ENCODE measurements around the gene KRT74. TPM values are rescaled to one million over a fixed set of nuclear protein-coding genes. Genes with fewer than 3 reads are reported as not detected.

Gene KRT74
- not detected for polyA plus RNA-seq (2013, experiment 1 of 2; ENCODE audit: insufficient read length)
- not detected for polyA plus RNA-seq (2013, experiment 2 of 2; ENCODE audit: insufficient read length)

DNA sequence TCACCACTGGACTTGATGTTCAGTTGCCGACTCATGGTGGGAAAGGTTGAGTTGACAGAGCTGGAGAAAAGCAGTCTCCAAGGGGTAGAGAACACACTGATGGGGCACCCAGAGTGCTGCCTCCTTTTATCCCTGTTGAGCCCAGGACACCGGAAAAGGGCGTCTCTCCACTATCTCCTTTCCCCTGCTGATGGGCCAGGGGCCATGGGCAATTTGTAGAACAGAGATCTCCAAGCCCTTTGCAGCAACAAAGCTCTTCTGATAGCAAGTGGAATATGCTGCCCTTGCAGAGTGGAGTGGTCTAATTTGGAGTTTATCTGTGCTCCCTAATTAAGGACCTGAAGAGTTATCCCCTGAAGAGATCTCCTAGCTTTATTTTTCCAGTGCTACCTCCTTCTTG, at the start of gene KRT74:
TSS of gene KRT74 (minus strand) at position 101 of the 400 bp plus-strand sequence. CDS start at position 35, 66 bp downstream.
- no peak for DNase-seq

DNA sequence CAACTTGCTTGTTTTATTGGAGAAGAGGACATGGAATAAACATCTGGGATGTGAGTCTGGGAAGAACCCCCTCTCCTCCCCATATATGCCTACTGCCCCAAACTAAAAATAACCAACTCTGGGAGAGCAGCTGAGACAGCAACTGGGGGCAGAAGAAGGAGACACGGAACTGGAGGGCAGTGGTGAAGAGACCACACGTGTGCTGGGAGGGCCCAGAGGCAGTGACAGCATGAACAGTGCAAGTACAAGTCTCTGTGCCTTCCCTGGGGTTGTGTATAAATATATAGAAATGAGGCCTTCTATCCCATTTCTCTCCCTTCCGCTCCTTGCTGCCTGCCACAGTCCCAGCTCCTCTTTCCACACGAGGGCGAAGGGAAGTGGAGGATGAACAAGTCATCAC, 48.7 kb upstream of the KRT74 start:
- DNase-seq: no peak

DNA sequence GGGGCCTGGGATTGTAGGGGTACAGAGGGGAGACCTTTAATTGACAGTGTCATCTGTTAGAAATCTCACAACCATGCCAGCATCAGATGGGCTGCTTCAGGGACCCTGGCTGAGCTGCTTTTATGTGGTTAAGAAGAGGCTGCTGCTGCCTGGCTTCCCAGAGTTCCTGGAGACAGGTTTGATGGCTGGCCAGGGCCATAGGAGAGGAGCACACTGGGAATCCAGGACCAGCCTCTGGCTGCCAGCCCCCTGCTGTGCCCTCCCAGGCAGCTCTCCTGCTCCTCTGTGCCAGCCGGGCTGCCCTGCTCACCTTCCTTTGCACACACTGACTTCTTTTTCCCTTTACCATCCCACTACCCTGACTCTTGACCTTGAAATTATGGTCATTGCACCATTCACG, 45.2 kb upstream of the KRT74 start:
- DNase-seq: no peak

GRCh38 chr12:52618216-52618615, 44.6 kb upstream of the KRT74 start, which contains the start of gene KRT73:
Gene KRT73 (minus strand): TSS chr12:52618559. CDS start chr12:52618524, 35 bp downstream.
- no peak for DNase-seq

DNA sequence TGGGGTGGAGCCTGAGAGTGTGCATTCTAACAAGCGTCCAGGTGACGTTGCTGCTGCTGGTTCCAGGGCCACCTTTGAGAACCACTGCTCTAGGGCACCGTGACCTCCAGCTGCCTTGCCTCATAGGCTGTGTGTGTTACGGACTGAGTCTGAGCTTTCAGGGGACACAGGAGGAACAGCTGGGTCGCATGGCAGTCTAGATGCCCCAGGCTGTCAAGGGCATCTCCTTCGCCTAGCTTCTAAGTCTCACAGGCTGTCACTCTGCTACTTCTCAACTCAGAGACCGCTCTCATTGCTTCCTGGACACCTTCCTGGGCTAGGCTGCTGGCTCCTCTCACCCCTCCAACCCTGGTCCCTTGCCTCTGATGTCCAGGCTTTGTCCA, 43.8 kb upstream of the KRT74 start:
- no peak for DNase-seq

- no peak for DNase-seq
These were observed 43.2 kb upstream of the KRT74 start for GRCh38 chr12:52616680-52617402.

DNA sequence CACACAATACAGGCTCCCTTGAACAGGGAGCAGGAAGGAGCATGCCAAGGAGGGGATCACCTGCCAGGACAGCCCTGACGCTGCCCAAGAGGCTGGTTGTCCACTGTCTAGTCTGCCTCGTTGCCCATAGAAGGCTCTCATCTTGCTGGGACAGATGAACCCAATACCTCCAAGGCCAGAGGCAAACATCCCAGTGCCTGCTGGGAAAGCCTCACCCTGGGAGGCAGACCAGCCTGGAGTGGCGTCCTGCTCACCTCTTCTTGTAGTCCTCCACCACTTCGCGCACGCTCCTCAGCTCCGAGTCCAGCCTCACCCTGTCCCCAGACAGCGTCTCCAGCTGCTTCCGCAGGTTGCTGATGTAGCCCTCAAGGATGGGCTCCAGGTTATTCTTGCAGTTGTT, 42.3 kb upstream of the KRT74 start:
- DNase-seq: no peak

DNA sequence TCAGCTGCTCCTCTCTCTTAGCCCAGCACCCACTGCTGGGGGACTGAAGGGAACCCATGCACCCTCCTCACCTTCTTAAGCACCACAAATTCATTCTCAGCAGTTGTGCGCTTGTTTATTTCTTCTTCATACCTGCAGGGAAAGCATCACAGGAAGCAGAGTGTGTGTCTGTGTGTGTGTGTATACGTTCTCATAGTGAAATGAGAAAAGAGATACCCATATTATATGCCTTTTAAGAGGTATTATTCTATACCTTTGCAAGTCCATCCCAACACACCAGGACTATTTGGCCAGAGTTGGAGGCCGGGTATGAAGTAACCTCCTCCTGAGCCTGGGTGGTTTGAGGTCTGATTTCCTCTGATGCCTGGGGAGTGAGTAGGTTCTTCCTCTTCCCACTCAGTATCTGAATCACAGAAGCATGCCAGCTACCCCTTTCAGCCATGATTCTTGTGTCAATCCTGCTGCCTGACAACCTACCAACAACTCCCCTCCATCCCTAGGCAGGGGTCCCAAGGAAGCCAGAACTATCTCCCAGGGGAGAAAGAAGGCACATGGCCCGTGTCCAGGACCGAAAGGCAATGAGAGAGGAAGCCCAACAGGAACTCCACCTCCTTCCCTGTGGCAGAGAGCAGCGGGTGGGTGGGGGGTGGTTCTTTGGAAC, 41.7 kb upstream of the KRT74 start:
- no peak for DNase-seq

DNA sequence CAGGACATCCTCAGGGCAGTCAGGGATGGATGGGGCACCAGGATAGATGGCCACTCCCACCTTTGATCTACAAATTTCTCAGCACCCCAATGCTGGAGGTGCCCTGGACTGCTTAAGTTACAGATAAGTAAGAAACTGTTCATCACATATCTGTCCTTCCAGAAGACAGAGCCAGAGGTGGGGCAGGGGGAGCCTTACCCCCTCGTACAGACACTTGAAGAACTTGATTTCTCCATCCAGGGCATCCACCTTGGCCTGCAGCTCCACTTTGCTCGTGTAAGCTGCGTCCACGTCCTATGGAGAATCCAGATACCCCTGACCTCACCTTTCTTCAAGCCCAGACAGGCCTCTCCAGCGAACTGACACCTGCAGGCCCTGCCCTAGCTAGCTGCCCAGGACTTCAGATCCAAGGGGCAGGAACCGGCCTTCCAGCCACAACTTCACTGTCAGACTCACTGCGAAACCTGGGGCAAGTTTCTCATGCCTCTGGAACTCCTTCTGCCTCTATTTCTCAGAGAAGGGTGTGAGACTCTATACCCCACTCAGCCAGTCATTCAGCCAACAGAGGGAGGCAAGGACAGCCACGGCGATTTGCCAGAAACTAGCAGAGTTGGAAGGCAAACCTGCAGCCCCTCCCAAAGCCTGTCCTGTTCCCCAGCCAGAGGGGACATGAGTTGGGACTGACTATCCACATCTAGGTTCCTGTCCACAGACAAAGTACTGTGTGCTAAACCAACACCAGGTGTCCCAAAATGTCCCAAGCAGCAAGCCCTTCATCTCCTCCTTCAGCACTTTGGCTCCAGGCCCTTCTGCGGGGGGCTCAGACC, 41.0 kb upstream of the KRT74 start:
- DNase-seq: no peak

GRCh38 chr12:52613384-52614030, 39.9 kb upstream of the KRT74 start:
- DNase-seq: no peak

GRCh38 chr12:52612431-52613383, 39.1 kb upstream of the KRT74 start:
- DNase-seq: no peak

- DNase-seq: no peak
These were observed 37.4 kb upstream of the KRT74 start for GRCh38 chr12:52611080-52611468.

GRCh38 chr12:52608826-52609630, 35.4 kb upstream of the KRT74 start:
- no peak for DNase-seq

DNA sequence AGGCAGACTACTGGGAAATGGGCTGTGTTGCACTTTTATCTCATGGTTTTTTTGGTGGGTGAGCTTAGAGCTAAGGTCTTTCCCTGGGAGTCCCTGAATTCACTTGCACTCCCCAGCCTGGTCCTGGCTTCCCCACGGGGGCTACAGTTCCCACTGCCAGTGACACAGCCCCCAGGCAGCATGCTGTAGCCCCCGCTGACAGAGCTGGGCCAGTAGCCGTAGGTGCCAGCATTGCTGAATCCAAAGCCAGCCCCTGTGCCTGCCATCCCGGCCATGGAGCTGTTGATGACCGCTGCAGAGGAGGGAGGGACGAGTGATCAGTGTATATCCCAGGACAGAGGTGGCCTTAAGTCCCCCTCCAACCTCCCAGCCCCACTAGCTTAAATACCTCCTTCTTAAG, 34.5 kb upstream of the KRT74 start:
- DNase-seq: no peak

GRCh38 chr12:52607314-52607713, 33.7 kb upstream of the KRT74 start:
- DNase-seq: no peak

- DNase-seq: no peak
These were observed 33.1 kb upstream of the KRT74 start for GRCh38 chr12:52606581-52607218.

GRCh38 chr12:52606096-52606495, 32.5 kb upstream of the KRT74 start:
- no peak for DNase-seq

DNA sequence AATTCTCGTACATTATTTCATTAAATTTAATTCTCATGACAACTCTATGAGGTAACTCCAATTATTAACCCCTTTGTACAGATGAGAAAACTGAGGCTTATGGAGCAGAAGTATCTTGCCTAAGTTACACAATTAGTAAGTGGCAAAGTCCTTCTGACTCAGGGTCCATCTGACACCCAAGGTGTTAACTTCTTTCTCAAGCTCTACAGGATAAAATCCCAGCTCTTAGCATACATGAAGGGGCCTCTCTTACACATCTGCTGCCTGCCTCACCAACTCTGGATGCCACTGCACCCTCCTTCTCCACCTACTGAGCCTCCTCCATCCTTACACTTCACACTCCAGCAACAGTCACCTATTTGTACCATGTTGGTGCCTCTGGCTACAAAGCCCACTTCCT, 31.9 kb upstream of the KRT74 start:
- DNase-seq: no peak

- no peak for DNase-seq
These were observed 31.2 kb upstream of the KRT74 start for GRCh38 chr12:52604859-52605258.

GRCh38 chr12:52603314-52603713, 29.7 kb upstream of the KRT74 start:
- DNase-seq: no peak
